Measurements from ENCODE around the gene LILRB1.
A peak's percentile ranks its signal among the peaks of the same experiment; 100 is the strongest.

LILRB1 gene

DNA sequence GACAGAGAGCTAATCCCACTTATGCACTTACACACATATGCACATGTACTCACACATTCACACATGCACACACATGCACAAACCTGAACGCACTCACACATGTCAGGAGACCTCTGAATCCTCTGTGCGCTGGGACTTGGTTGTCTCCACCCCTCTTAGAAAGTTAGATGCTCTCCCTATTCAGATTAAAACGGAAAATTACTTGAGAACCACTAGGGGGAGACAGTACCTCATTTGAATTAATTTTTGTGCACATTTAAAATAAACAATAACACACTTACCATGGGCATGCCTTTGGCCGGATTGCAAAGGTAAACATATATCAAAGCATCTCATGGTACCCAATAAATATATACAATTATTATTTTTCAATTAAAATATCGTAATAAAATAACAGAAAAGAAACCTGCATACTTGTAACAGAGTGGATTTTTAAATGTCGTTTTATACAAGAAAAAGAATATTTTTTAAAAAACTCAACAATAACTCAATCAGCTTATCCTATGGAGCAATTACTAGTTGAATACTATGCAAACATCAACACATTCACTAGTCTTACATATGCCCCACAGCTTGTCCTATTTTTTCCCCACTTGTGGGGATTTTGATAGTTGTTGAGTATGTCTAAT, 23.0 kb downstream of the LILRB1 start:
- no peak overlapping the region for H3K4me2 ChIP-seq (ENCODE audit: low read depth, low read length, poor library complexity, severe bottlenecking)
- H3K36me3 ChIP-seq (ENCODE audit: insufficient read depth, low read length) = no peaks in the 10 kb centered on the region
- H3K9me2 ChIP-seq (replicated peaks; ENCODE audit: low read depth, low read length) = no peaks in the 10 kb centered on the region
- H3K4me1 ChIP-seq (ENCODE audit: insufficient read depth, low read length, poor library complexity, severe bottlenecking) = no peaks in the 10 kb centered on the region
- no peaks in the 10 kb centered on the region for H3K79me2 ChIP-seq (ENCODE audit: insufficient read depth, low read length)
- no peaks in the 10 kb centered on the region for H3K27me3 ChIP-seq (ENCODE audit: insufficient read depth, low read length, poor library complexity, severe bottlenecking)
- H3K4me3 ChIP-seq (ENCODE audit: low read length, poor library complexity, severe bottlenecking) = no peak overlapping the region
- no peak overlapping the region for H3K9ac ChIP-seq (ENCODE audit: low read depth, low read length, poor library complexity, severe bottlenecking)
- no peak overlapping the region for H2AFZ ChIP-seq (ENCODE audit: low read length)
- no peaks in the 10 kb centered on the region for H4K20me1 ChIP-seq (ENCODE audit: insufficient read depth, low read length, poor library complexity, severe bottlenecking)
- no peaks in the 10 kb centered on the region for H3K9me3 ChIP-seq (ENCODE audit: insufficient read depth, low read depth, low read length)
- TF ChIP-seq EZH2phosphoT487 (IDR thresholded peaks at IDR 0.05; ENCODE audit: borderline replicate concordance) = no peak
- TF ChIP-seq, protein P1, sequence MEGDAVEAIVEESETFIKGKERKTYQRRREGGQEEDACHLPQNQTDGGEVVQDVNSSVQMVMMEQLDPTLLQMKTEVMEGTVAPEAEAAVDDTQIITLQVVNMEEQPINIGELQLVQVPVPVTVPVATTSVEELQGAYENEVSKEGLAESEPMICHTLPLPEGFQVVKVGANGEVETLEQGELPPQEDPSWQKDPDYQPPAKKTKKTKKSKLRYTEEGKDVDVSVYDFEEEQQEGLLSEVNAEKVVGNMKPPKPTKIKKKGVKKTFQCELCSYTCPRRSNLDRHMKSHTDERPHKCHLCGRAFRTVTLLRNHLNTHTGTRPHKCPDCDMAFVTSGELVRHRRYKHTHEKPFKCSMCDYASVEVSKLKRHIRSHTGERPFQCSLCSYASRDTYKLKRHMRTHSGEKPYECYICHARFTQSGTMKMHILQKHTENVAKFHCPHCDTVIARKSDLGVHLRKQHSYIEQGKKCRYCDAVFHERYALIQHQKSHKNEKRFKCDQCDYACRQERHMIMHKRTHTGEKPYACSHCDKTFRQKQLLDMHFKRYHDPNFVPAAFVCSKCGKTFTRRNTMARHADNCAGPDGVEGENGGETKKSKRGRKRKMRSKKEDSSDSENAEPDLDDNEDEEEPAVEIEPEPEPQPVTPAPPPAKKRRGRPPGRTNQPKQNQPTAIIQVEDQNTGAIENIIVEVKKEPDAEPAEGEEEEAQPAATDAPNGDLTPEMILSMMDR (conservative IDR thresholded peaks at IDR 0.05; ENCODE audit: low read length) = peak; percentile 70
- H3F3A ChIP-seq (ENCODE audit: low read depth) = no peaks in the 10 kb centered on the region

DNA sequence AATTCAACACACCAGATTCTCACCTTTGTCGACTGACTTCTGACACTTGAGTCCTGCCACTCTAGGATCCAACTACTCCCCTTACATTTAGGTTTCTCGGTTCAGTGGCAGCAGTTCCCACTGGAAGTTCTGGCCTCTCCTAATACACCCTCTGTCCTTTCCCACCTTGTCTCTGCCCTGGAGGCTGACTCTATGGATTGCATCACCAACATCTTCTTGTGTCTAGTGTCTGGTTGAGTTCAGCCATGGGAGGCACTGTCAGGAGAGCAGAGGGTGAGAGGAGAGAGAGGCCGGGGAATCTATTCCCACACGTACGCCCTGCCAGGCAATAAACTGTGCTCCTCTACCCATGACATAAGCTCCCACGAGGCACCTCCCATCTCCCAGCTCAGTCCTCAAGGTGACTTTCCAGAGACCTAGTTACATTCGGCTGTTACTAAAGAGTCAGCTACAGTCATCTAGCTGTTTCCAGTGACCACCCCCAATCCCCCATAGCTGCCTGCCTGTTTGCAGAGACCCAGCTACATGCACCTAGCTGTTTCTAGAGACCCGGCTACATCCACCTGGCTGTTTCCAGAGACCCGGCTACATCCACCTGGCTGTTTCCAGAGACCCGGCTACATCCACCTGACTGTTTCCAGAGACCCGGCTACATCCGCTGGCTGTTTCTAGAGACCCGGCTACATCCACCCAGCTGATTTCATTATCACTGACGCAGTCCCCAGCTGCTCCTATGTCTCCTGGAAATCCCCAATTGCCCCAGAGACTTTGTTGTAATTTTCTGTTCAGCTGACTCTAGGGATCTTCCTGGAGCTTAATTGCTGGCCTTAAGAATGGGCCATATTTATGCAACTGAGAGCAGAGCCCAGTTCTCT, 24.4 kb downstream of the LILRB1 start:
- Histone ChIP-seq H3K4me1 (ENCODE audit: insufficient read depth, low read length, poor library complexity, severe bottlenecking) (no peaks in the 10 kb centered on the region), H3K27me3 (ENCODE audit: insufficient read depth, low read length, poor library complexity, severe bottlenecking) (no peaks in the 10 kb centered on the region), H3K9ac (ENCODE audit: low read depth, low read length, poor library complexity, severe bottlenecking) (no peak overlapping the region), H3F3A (ENCODE audit: low read depth) (no peaks in the 10 kb centered on the region), H3K36me3 (ENCODE audit: insufficient read depth, low read length) (no peaks in the 10 kb centered on the region), H3K79me2 (ENCODE audit: insufficient read depth, low read length) (no peaks in the 10 kb centered on the region), H4K20me1 (ENCODE audit: insufficient read depth, low read length, poor library complexity, severe bottlenecking) (no peaks in the 10 kb centered on the region), H2AFZ (ENCODE audit: low read length) (no peak overlapping the region), H3K9me3 (ENCODE audit: insufficient read depth, low read depth, low read length) (no peaks in the 10 kb centered on the region), H3K4me2 (ENCODE audit: low read depth, low read length, poor library complexity, severe bottlenecking) (no peak overlapping the region), H3K4me3 (ENCODE audit: low read length, poor library complexity, severe bottlenecking) (no peak overlapping the region), H3K9me2 (replicated peaks; ENCODE audit: low read depth, low read length) (no peaks in the 10 kb centered on the region)
- TF ChIP-seq, protein P1 (conservative IDR thresholded peaks at IDR 0.05; ENCODE audit: low read length) = no peak
- no peak for TF ChIP-seq EZH2phosphoT487 (IDR thresholded peaks at IDR 0.05; ENCODE audit: borderline replicate concordance)

DNA sequence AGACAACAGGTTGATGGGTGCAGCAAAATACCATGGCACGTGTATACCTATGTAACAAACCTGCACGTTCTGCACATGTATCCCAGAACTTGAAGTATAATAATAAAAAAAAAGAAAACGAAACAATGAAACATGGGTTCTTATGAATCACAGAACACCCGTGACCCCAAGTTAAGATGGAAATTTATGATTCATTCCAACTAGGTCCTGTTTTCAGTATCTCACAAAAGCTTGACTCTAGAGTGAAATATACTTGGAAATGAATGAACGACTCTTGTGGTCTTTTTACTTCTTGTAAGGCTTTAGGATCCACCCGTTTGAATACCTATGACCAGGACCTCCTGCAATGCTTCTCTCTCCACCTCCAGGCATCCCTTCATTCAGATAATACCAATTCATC, 29.0 kb downstream of the LILRB1 start:
- H3K79me2 ChIP-seq (ENCODE audit: insufficient read depth, low read length) = no peaks in the 10 kb centered on the region
- H3F3A ChIP-seq (ENCODE audit: low read depth) = no peaks in the 10 kb centered on the region
- no peak overlapping the region for H3K9ac ChIP-seq (ENCODE audit: low read depth, low read length, poor library complexity, severe bottlenecking)
- H3K9me3 ChIP-seq (ENCODE audit: insufficient read depth, low read depth, low read length) = no peaks in the 10 kb centered on the region
- TF ChIP-seq, protein P1 (conservative IDR thresholded peaks at IDR 0.05; ENCODE audit: low read length) = no peak
- TF ChIP-seq EZH2phosphoT487 (IDR thresholded peaks at IDR 0.05; ENCODE audit: borderline replicate concordance) = no peak
- no peak overlapping the region for H2AFZ ChIP-seq (ENCODE audit: low read length)
- H4K20me1 ChIP-seq (ENCODE audit: insufficient read depth, low read length, poor library complexity, severe bottlenecking) = no peaks in the 10 kb centered on the region
- no peaks in the 10 kb centered on the region for H3K27me3 ChIP-seq (ENCODE audit: insufficient read depth, low read length, poor library complexity, severe bottlenecking)
- H3K4me1 ChIP-seq (ENCODE audit: insufficient read depth, low read length, poor library complexity, severe bottlenecking) = no peaks in the 10 kb centered on the region
- H3K9me2 ChIP-seq (replicated peaks; ENCODE audit: low read depth, low read length) = no peaks in the 10 kb centered on the region
- no peaks in the 10 kb centered on the region for H3K36me3 ChIP-seq (ENCODE audit: insufficient read depth, low read length)
- no peak overlapping the region for H3K4me2 ChIP-seq (ENCODE audit: low read depth, low read length, poor library complexity, severe bottlenecking)
- H3K4me3 ChIP-seq (ENCODE audit: low read length, poor library complexity, severe bottlenecking) = no peak overlapping the region

All from Loucy (cell line).